ENCODE results near the gene ITPRIPL2.

The ITPRIPL2 gene

GRCh38 chr16:19123535-19124178 is 9.9 kb downstream of the ITPRIPL2 start:
- no peak for DNase-seq (ENCODE audit: low spot score)

GRCh38 chr16:19126300-19126699 is 12.5 kb downstream of the ITPRIPL2 start:
- DNase-seq (ENCODE audit: low spot score): no peak

GRCh38 chr16:19127205-19127604 is 13.4 kb downstream of the ITPRIPL2 start:
- no peak for DNase-seq (ENCODE audit: low spot score)

GRCh38 chr16:19127674-19128131 is 13.9 kb downstream of the ITPRIPL2 start:
- no peak for DNase-seq (ENCODE audit: low spot score)

- no peak for DNase-seq (ENCODE audit: low spot score)
These were observed 14.9 kb downstream of the ITPRIPL2 start for GRCh38 chr16:19128454-19129200.

- no peak for DNase-seq (ENCODE audit: low spot score)
These were observed 16.6 kb downstream of the ITPRIPL2 start for GRCh38 chr16:19130385-19130784.

GRCh38 chr16:19130852-19131824 is 17.4 kb downstream of the ITPRIPL2 start:
- DNase-seq (ENCODE audit: low spot score): no peak

- no peak for DNase-seq (ENCODE audit: low spot score)
These were observed 18.1 kb downstream of the ITPRIPL2 start for GRCh38 chr16:19131825-19132218.

GRCh38 chr16:19132255-19132654 is 18.5 kb downstream of the ITPRIPL2 start:
- no peak for DNase-seq (ENCODE audit: low spot score)

- DNase-seq (ENCODE audit: low spot score): no peak
These were observed 19.1 kb downstream of the ITPRIPL2 start for GRCh38 chr16:19132898-19133297.

GRCh38 chr16:19133600-19133999 is 19.8 kb downstream of the ITPRIPL2 start:
- no peak for DNase-seq (ENCODE audit: low spot score)

GRCh38 chr16:19135201-19135842 is 21.6 kb downstream of the ITPRIPL2 start:
- DNase-seq (ENCODE audit: low spot score): no peak

- DNase-seq (ENCODE audit: low spot score): no peak
These were observed 22.2 kb downstream of the ITPRIPL2 start for GRCh38 chr16:19135896-19136438.

GRCh38 chr16:19136549-19137196 is 22.9 kb downstream of the ITPRIPL2 start:
- no peak for DNase-seq (ENCODE audit: low spot score)

- no peak for DNase-seq (ENCODE audit: low spot score)
These were observed 23.7 kb downstream of the ITPRIPL2 start for GRCh38 chr16:19137201-19138128.

- no peak for DNase-seq (ENCODE audit: low spot score)
These were observed 24.8 kb downstream of the ITPRIPL2 start for GRCh38 chr16:19138601-19139000.

GRCh38 chr16:19139436-19140091 is 25.8 kb downstream of the ITPRIPL2 start:
- DNase-seq (ENCODE audit: low spot score): no peak

GRCh38 chr16:19140396-19140795 is 26.6 kb downstream of the ITPRIPL2 start:
- DNase-seq (ENCODE audit: low spot score): no peak

- DNase-seq (ENCODE audit: low spot score): no peak
These were observed 29.3 kb downstream of the ITPRIPL2 start for GRCh38 chr16:19142939-19143598.
